Measurements from ENCODE around the gene KICS2. TPM values are rescaled to one million over a fixed set of nuclear protein-coding genes. Genes with fewer than 3 reads are reported as not detected.
A peak's percentile ranks its signal among the peaks of the same experiment; 100 is the strongest.
"Not testable (repeated sequence)": the region's sequence is repeated elsewhere in the genome, so short reads cannot be mapped to it uniquely, and the experiment has no call there.

The KICS2 gene
- total RNA-seq, 1 experiment from 2014 or later: 9.7 TPM

DNA sequence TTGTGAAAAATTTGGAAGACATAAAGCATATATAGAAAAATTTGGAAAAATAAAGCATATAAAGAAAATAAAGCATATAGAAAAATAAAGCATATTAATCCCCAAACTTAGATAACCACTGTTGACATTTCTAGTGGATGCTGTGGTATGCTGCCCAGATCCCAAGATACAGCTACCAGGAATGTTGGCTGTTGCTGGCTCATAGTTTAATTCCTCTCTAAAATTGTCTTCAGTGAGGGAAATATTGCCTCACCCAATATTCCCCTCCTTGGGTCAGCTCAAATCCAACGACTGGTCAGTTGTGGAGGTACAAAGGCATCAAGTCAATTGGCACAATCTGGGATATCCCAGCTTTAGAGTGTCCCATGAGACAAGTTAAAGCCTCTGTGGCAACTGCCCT, 10.1 kb upstream of the KICS2 start:
- no peak for DNase-seq
- Histone ChIP-seq H3K36me3 (replicated peaks; ENCODE audit: control insufficient read depth, insufficient read depth, low read length) (no peaks in the 10 kb centered on the region), H3K27me3 (ENCODE audit: control insufficient read depth, insufficient read depth, low read length) (no peaks in the 10 kb centered on the region)

DNA sequence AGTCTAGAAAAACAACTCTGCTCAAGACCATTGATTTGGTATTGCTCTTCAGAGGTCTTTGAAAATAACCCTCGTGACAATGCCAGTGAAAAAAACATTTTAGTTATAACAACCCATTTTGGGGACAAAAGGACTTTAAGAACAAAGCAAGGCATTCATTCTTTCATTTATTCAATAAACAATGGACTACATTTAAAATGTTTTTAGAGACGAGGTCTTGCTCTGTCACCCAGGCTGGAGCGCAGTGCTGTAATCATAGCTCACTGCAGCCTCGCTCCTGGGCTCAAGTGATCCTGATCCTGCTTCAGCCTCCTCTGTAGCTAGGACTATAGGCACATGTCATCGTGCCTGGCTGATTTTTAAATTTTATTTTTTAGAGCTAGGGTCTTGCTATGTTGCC, 7.7 kb upstream of the KICS2 start:
- no peak overlapping the region for H3K4me3 ChIP-seq (ENCODE audit: insufficient read depth, low read depth, low read length)
- no peaks in the 10 kb centered on the region for H3K36me3 ChIP-seq (replicated peaks; ENCODE audit: control insufficient read depth, insufficient read depth, low read length)
- DNase-seq: no peak
- H3K27me3 ChIP-seq (ENCODE audit: control insufficient read depth, insufficient read depth, low read length): no peaks in the 10 kb centered on the region

More for the DNA sequence above, 10.1 kb upstream of the KICS2 start:
- no peak overlapping the region for H3K4me3 ChIP-seq (ENCODE audit: insufficient read depth, low read depth, low read length)

DNA sequence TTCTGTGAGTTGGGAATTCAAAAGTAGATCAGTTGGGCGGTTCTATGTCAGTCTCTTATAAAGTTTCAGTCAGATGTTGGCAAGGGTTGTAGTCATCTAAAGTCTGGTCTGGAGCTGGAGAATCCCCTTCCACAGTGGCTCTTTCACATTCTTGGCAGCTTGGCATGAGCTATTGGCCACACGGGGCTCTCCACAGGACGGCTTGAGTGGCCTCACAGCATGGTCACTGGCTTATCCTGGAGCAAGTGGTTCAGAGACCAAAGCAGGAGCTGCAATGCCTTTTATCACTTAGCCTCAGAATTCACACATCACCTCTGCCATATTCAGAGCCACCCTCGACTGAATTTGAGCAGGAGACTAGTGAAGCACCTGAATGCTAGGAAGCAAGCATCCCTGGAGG, 7.1 kb upstream of the KICS2 start:
- peak; percentile 10 for DNase-seq
- H3K4me3 ChIP-seq (ENCODE audit: insufficient read depth, low read depth, low read length): no peak overlapping the region
- no peaks in the 10 kb centered on the region for H3K27me3 ChIP-seq (ENCODE audit: control insufficient read depth, insufficient read depth, low read length)
- H3K36me3 ChIP-seq (replicated peaks; ENCODE audit: control insufficient read depth, insufficient read depth, low read length): no peaks in the 10 kb centered on the region

DNA sequence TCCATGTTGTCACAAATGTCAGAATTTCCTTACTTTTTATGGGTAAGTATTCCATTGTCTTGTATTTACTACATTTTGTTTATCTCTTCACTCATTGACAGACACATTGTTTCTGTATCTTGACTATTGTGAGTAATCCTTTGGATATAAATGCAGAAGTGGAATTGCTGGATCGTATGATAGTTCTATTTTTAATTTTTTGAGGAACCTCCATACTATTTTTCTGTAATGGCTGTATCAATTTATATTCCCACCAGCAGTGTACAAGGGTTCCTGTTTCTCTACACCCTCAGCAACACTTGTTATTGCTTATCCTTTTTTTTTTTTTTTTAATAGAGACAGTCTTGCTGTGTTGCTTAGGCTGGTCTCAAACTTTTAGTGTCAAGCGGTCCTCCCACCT, 3.5 kb upstream of the KICS2 start:
- no peak for DNase-seq
- H3K27me3 ChIP-seq (ENCODE audit: control insufficient read depth, insufficient read depth, low read length): no peaks in the 10 kb centered on the region
- no peak overlapping the region for H3K4me3 ChIP-seq (ENCODE audit: insufficient read depth, low read depth, low read length)
- no peaks in the 10 kb centered on the region for H3K36me3 ChIP-seq (replicated peaks; ENCODE audit: control insufficient read depth, insufficient read depth, low read length)

DNA sequence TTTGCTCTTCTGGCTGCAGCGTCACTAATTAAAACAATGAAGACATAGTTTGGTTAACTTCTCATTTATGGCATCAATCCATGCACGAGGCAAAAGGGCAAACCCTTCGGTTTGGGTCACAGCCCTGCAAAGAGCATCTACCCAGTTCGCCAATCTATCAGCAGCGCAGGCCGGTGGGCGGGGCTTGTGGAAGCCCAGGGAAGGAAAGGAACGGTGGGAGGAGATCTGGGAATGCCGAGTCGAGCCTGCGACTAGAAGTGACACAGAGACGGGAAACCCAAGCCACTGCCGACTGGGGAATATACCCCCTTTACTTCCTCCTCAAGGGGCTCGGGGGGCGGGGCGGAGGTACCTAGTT, 466 bp downstream of the KICS2 start:
- H3K36me3 ChIP-seq (replicated peaks; ENCODE audit: control insufficient read depth, insufficient read depth, low read length): no peaks in the 10 kb centered on the region
- H3K27me3 ChIP-seq (ENCODE audit: control insufficient read depth, insufficient read depth, low read length): no peaks in the 10 kb centered on the region
- peak overlapping the region; percentile 84 for H3K4me3 ChIP-seq (ENCODE audit: insufficient read depth, low read depth, low read length)
- DNase-seq: peak; percentile 75

DNA sequence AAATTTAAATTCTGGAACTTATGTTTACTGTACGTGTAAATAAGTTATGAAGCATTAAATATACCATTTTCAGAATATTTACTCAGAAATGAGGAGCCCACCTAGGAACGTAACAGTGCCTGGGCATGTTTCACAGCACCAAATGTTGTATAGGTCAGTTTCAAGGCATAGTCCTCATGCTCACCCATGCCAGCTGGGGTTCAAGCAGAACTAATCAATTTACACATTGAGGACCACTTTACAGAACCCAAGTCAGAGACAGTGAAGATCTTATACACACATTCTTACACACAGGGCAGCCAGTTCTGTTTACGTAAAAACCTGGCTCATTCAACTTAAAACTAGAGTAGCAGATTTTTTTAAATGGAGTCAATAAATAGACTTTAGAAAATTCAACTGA, 2.0 kb downstream of the KICS2 start:
- Histone ChIP-seq H3K36me3 (replicated peaks; ENCODE audit: control insufficient read depth, insufficient read depth, low read length) (no peaks in the 10 kb centered on the region; the same call in 1 of the 2 replicates), H3K27me3 (ENCODE audit: control insufficient read depth, insufficient read depth, low read length) (no peaks in the 10 kb centered on the region), H3K4me3 (ENCODE audit: insufficient read depth, low read depth, low read length) (no peak overlapping the region)
- DNase-seq: no peak

DNA sequence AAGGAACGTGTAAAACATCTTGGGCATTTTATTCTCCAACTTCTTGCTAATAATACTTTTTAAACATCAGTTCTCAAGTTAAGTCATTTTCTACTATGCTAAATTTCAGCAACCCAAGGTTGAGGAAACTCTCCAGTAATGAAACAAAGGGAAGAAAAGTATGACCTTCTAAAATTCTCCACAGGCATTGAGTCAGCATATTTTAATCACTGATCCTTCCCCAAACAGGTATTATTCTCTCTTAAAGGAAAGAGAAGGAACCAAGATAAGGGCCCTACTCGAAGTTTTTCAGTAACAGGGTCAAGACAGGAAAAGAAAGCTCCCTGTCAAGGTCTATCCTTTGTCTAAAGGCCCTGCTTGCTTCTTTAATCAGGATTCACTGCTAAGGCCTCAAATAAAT, 3.0 kb downstream of the KICS2 start:
- no peak for DNase-seq
- Histone ChIP-seq H3K27me3 (ENCODE audit: control insufficient read depth, insufficient read depth, low read length) (no peaks in the 10 kb centered on the region), H3K36me3 (replicated peaks; ENCODE audit: control insufficient read depth, insufficient read depth, low read length) (no peaks in the 10 kb centered on the region; the same call in 1 of the 2 replicates), H3K4me3 (ENCODE audit: insufficient read depth, low read depth, low read length) (no peak overlapping the region)

DNA sequence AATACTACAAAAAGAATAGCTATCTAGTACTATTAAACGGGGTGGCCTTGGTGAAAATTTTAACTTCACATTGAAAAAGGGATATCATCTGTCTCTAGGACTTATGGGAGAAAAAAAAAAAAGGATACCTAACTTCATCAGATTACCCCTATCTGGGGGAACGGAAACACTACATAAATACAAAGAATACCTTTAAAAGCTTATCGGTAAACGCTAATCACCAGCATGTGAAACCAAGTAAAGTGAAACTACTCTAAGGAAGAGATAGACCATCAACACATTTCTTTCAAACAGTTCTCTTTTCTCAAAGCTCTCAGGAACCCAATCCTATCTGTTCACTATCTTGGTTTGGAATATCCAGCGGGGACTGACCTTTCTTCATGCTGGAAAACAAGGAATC, 3.5 kb downstream of the KICS2 start:
- Histone ChIP-seq H3K4me3 (ENCODE audit: insufficient read depth, low read depth, low read length) (no peak overlapping the region), H3K27me3 (ENCODE audit: control insufficient read depth, insufficient read depth, low read length) (no peaks in the 10 kb centered on the region), H3K36me3 (replicated peaks; ENCODE audit: control insufficient read depth, insufficient read depth, low read length) (no peaks in the 10 kb centered on the region; the same call in 1 of the 2 replicates)
- DNase-seq: no peak

DNA sequence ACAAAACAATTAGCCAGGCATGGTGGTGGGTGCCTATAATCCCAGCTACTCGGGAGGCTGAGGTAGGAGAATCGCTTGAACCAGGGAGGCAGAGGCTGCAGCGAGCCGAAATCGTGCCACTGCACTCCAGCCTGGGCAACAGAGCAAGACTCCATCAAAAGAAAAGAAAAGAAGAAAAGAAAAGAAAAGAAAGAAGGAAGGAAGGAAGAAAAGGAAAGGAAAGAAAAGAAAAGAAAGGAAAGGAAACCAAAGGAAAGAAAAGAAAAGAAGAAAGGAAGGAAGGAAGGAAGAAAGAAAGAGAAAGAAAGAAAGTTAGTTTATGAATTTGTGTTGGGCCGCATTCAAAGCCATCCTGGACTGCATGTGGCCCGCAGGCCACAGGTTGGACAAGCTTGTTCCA, 4.5 kb downstream of the KICS2 start:
- H3K27me3 ChIP-seq (ENCODE audit: control insufficient read depth, insufficient read depth, low read length); H3K4me3 ChIP-seq (ENCODE audit: insufficient read depth, low read depth, low read length); H3K36me3 ChIP-seq (replicated peaks; ENCODE audit: control insufficient read depth, insufficient read depth, low read length); DNase-seq: not testable (repeated sequence)

DNA sequence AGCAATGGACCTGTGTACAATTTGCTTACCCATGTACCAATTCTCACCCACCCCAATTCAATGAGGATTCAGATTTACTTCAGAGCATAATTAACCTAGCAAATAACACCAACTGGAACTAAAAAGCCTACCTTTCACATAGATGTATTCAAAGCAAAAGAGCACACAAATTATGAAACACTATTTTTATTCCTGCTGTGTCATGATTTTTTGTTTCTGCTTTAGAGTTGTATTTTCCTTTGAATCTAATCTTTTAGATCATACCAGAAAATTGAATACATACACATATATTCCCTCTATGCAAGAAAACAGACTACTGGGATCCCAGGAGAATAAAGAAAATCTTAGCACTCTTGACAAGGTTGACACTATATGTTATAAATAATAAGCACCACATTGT, 5.9 kb downstream of the KICS2 start:
- DNase-seq: no peak
- Histone ChIP-seq H3K36me3 (replicated peaks; ENCODE audit: control insufficient read depth, insufficient read depth, low read length) (no peaks in the 10 kb centered on the region; the same call in 1 of the 2 replicates), H3K4me3 (ENCODE audit: insufficient read depth, low read depth, low read length) (no peak overlapping the region), H3K27me3 (ENCODE audit: control insufficient read depth, insufficient read depth, low read length) (no peaks in the 10 kb centered on the region)

DNA sequence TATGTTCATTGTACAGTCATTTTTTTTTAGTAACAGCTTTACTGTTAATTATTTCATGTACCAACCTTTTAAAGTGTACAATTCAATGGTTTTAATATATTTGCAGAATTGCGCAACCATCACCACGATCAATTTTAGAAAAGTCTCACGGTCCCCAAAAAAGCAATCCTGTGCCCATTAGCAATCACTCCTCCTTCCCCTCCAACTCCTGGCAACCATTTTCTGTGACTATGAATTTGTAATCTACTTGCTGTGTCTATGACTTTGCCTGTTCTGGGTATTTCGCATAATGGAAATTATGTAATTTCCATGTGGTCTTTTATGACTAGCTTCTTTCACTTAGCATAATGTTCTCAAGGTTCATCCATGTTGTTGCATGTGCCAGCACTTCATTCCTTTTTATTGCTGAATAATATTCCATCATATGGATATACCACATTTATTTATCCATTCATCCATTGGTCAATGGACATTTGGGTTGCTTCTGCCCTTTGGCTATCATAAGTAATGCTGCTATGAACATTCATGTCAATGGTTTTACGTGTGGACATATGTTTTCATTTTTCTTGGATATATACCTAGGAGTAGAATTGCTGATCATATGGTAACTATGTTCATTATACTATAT, 9.9 kb downstream of the KICS2 start:
- no peak for DNase-seq
- Histone ChIP-seq H3K4me3 (ENCODE audit: insufficient read depth, low read depth, low read length) (no peak overlapping the region), H3K27me3 (ENCODE audit: control insufficient read depth, insufficient read depth, low read length) (no peaks in the 10 kb centered on the region), H3K36me3 (replicated peaks; ENCODE audit: control insufficient read depth, insufficient read depth, low read length) (no peaks in the 10 kb centered on the region; the same call in 1 of the 2 replicates)

DNA sequence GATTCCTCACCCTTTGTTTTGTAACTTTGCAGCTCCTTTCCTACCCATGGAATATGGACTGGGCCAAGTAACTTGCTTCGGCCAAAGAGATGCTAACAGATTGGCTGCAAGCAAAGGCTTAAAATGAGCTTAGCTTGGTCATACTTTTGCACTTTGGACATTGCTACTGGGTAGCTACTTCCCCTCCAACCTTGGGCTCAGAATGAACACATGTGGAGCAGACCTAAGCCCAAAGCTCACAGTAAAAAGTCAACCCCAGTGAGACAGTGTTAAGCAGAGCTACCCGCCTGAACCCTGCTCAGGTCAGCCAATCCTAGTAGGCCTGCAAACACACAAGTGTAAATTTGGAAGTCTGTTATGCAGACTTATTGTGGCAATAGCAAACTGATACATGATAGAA, 14.6 kb downstream of the KICS2 start:
- DNase-seq: no peak
- H3K27me3 ChIP-seq (ENCODE audit: control insufficient read depth, insufficient read depth, low read length): no peaks in the 10 kb centered on the region
- H3K36me3 ChIP-seq (replicated peaks; ENCODE audit: control insufficient read depth, insufficient read depth, low read length): no peaks in the 10 kb centered on the region
- no peak overlapping the region for H3K4me3 ChIP-seq (ENCODE audit: insufficient read depth, low read depth, low read length)

DNA sequence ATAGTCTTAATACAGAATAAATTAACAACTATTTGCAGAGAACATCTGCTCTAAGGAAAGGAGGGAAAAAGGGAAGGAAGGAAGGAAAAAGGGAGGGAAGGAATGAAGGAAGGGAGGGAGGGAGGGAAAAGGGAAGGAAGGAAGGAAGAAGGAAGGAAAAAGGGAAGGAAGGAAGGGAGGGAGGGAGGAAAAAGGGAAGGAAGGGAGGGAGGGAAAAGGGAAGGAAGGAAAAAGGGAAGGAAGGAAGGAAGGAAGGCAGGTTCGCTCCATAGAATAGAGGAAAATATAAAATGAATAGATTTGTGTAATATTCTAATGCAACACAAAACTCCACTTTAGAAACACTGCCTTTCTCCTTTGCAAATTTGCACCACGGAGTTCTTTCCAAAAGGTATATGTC, 16.6 kb downstream of the KICS2 start:
- Histone ChIP-seq H3K4me3 (ENCODE audit: insufficient read depth, low read depth, low read length) (no peak overlapping the region), H3K36me3 (replicated peaks; ENCODE audit: control insufficient read depth, insufficient read depth, low read length) (no peaks in the 10 kb centered on the region), H3K27me3 (ENCODE audit: control insufficient read depth, insufficient read depth, low read length) (no peaks in the 10 kb centered on the region)
- DNase-seq: no peak

DNA sequence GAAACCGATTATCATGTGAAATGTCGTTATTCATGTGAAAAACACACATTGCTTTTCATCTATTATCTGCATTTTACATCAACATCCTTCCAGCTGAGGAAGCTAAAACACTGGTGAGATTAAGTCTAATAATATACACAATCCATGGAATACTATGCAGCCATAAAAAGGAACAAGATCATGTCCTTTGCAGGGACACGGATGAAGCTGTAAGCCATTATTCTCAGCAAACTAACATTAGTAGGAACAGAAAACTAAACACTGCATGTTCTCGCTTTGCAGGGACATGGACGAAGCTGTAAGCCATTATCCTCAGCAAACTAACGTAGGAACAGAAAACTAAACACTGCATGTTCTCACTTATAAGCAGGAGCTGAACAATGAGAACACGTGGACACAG, 18.3 kb downstream of the KICS2 start:
- no peak for DNase-seq
- no peak overlapping the region for H3K4me3 ChIP-seq (ENCODE audit: insufficient read depth, low read depth, low read length)
- H3K27me3 ChIP-seq (ENCODE audit: control insufficient read depth, insufficient read depth, low read length): no peaks in the 10 kb centered on the region
- no peaks in the 10 kb centered on the region for H3K36me3 ChIP-seq (replicated peaks; ENCODE audit: control insufficient read depth, insufficient read depth, low read length)

DNA sequence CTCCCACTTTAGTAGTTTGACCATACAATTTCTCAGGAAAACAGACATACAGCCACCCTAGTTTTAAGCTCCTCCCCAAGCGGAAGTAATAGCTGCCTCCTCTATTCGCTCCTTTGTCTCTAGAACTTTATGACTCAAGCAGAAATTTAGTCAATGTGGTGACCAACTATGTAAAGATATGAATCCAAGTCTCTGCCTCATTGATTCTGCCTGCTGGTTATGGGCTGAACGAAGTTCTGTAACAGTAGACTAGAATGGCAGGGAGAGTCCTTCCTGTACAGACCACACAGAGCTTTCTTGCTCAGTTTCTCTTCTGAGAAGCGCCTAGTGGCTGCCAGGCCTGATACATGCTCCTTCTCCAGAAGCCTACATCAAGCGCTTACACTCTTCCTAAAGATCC, 19.1 kb downstream of the KICS2 start:
- DNase-seq: no peak
- Histone ChIP-seq H3K36me3 (replicated peaks; ENCODE audit: control insufficient read depth, insufficient read depth, low read length) (no peaks in the 10 kb centered on the region), H3K4me3 (ENCODE audit: insufficient read depth, low read depth, low read length) (no peak overlapping the region), H3K27me3 (ENCODE audit: control insufficient read depth, insufficient read depth, low read length) (no peaks in the 10 kb centered on the region)

DNA sequence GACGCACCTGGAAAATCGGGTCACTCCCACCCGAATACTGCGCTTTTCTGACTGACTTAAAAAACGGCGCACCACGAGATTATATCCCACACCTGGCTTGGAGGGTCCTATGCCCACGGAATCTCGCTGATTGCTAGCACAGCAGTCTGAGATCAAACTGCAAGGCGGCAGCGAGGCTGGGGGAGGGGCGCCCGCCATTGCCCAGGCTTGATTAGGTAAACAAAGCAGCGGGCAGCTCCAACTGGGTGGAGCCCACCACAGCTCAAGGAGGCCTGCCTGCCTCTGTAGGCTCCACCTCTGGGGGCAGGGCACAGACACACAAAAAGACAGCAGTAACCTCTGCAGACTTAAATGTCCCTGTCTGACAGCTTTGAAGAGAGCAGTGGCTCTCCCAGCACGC, 26.3 kb downstream of the KICS2 start:
- not testable (repeated sequence) for H3K4me3 ChIP-seq (ENCODE audit: insufficient read depth, low read depth, low read length); DNase-seq; H3K36me3 ChIP-seq (replicated peaks; ENCODE audit: control insufficient read depth, insufficient read depth, low read length); H3K27me3 ChIP-seq (ENCODE audit: control insufficient read depth, insufficient read depth, low read length)
